ENCODE results near the gene CFL1.

Gene CFL1

GRCh38 chr11:65873318-65874156, 15.6 kb upstream of the CFL1 start:
- Histone ChIP-seq H3K9ac (ENCODE audit: low read length) (peak overlapping the region; percentile 66), H3K27ac (ENCODE audit: low read length) (peak overlapping the region; percentile 48), H3K9me3 (ENCODE audit: insufficient read depth, low read length) (no peaks in the 10 kb centered on the region), H3K36me3 (replicated peaks; ENCODE audit: low read depth, low read length) (no peaks in the 10 kb centered on the region), H3K79me2 (ENCODE audit: low read length) (no peaks in the 10 kb centered on the region), H2AFZ (ENCODE audit: low read depth, low read length) (peak overlapping the region; percentile 43; the same call in 1 of the 2 replicates), H3K4me2 (ENCODE audit: low read length) (peak overlapping the region; percentile 90), H4K20me1 (ENCODE audit: insufficient read depth, low read length) (no peaks in the 10 kb centered on the region), H3K4me3 (ENCODE audit: low read length) (peak overlapping the region; percentile 80), H3K4me1 (ENCODE audit: low read length) (peaks cover 6% of the 10 kb centered on the region), H3K27me3 (ENCODE audit: low read depth, low read length) (no peaks in the 10 kb centered on the region)
- no peak for TF ChIP-seq CTCF (IDR thresholded peaks at IDR 0.05; ENCODE audit: low read depth, low read length)
- no peak for TF ChIP-seq EZH2phosphoT487 (IDR thresholded peaks at IDR 0.05; ENCODE audit: low read depth)

GRCh38 chr11:65872586-65873317, 14.8 kb upstream of the CFL1 start, which contains the start of gene EFEMP2:
TSS of gene EFEMP2 (minus strand) at chr11:65872800. CDS start at chr11:65872354, 446 bp downstream.
- H3K4me1 ChIP-seq (ENCODE audit: low read length), result peaks cover 6% of the 10 kb centered on the region
- H3K4me2 ChIP-seq (ENCODE audit: low read length), result peak within 1 kb of the TSS; percentile 90
- H3K9me3 ChIP-seq (ENCODE audit: insufficient read depth, low read length), result no peaks in the 10 kb centered on the region
- H3K4me3 ChIP-seq (ENCODE audit: low read length), result peak within 1 kb of the TSS; percentile 80
- peak within 1 kb of the TSS; percentile 48 for H3K27ac ChIP-seq (ENCODE audit: low read length)
- no peaks in the 10 kb centered on the region for H3K79me2 ChIP-seq (ENCODE audit: low read length)
- peak within 1 kb of the TSS; percentile 43; the same call in 1 of the 2 replicates for H2AFZ ChIP-seq (ENCODE audit: low read depth, low read length)
- no peaks in the 10 kb centered on the region for H3K27me3 ChIP-seq (ENCODE audit: low read depth, low read length)
- no peak for TF ChIP-seq EZH2phosphoT487 (IDR thresholded peaks at IDR 0.05; ENCODE audit: low read depth)
- no peak for TF ChIP-seq CTCF (IDR thresholded peaks at IDR 0.05; ENCODE audit: low read depth, low read length)
- H3K9ac ChIP-seq (ENCODE audit: low read length), result peak within 1 kb of the TSS; percentile 66
- peaks cover 5% of the 10 kb centered on the region for H3K36me3 ChIP-seq (replicated peaks; ENCODE audit: low read depth, low read length)
- H4K20me1 ChIP-seq (ENCODE audit: insufficient read depth, low read length), result no peaks in the 10 kb centered on the region

GRCh38 chr11:65871811-65872548, 14.0 kb upstream of the CFL1 start:
- Histone ChIP-seq H3K36me3 (replicated peaks; ENCODE audit: low read depth, low read length) (peaks cover 12% of the 10 kb centered on the region), H2AFZ (ENCODE audit: low read depth, low read length) (no peak overlapping the region), H3K4me1 (ENCODE audit: low read length) (peaks cover 6% of the 10 kb centered on the region), H4K20me1 (ENCODE audit: insufficient read depth, low read length) (no peaks in the 10 kb centered on the region; the same call in 1 of the 2 replicates), H3K27me3 (ENCODE audit: low read depth, low read length) (no peaks in the 10 kb centered on the region), H3K79me2 (ENCODE audit: low read length) (no peaks in the 10 kb centered on the region), H3K4me3 (ENCODE audit: low read length) (no peak overlapping the region), H3K9ac (ENCODE audit: low read length) (no peak overlapping the region), H3K4me2 (ENCODE audit: low read length) (no peak overlapping the region), H3K9me3 (ENCODE audit: insufficient read depth, low read length) (no peaks in the 10 kb centered on the region), H3K27ac (ENCODE audit: low read length) (no peak overlapping the region)
- no peak for TF ChIP-seq CTCF (IDR thresholded peaks at IDR 0.05; ENCODE audit: low read depth, low read length)
- no peak for TF ChIP-seq EZH2phosphoT487 (IDR thresholded peaks at IDR 0.05; ENCODE audit: low read depth)
